GM23338 (cell line): Measurements from ENCODE around the gene RSPH4A. TPM values are rescaled to one million over a fixed set of nuclear protein-coding genes. Genes with fewer than 3 reads are reported as not detected.

Experiments used
- ATAC-seq: fragments of 200-7000 bp; cut with Tn5 transposase; 3 replicates; pipeline ENCODE4 v1.9.1; 2020
- DNase-seq: peaks from one replicate; pipeline ENCODE4 v3.0.0-alpha.2; 2015; ENCODE audit warnings: low spot score
- H2AFZ ChIP-seq: fragments of 200-600 bp; sonication (generic); 2 replicates; pipeline ENCODE4 v1.8.0; 2016; ENCODE audit warnings: antibody characterized with exemption, mild to moderate bottlenecking, moderate library complexity
- H3F3A ChIP-seq: fragments of 200-600 bp; sonication (generic); replicated peaks from 2 replicates; pipeline ENCODE4 v1.8.0; 2017; ENCODE audit warnings: antibody characterized with exemption, mixed run types, low read depth
- H3K27ac ChIP-seq: fragments of 200-600 bp; sonication (generic); 2 replicates; pipeline ENCODE4 v1.6.1; 2016; ENCODE audit warnings: low read depth
- H3K27me3 ChIP-seq: fragments of 200-600 bp; sonication (generic); 2 replicates; pipeline ENCODE4 v1.8.0; 2016; ENCODE audit warnings: mild to moderate bottlenecking, mixed run types, moderate library complexity; ENCODE audit not compliant: insufficient read depth
- H3K36me3 ChIP-seq: fragments of 200-600 bp; sonication (generic); 2 replicates; pipeline ENCODE4 v1.8.0; 2016; ENCODE audit warnings: mild to moderate bottlenecking; ENCODE audit not compliant: insufficient read depth
- H3K4me1 ChIP-seq: fragments of 200-600 bp; sonication (generic); 2 replicates; pipeline ENCODE4 v1.8.0; 2016; ENCODE audit warnings: mild to moderate bottlenecking, moderate library complexity; ENCODE audit not compliant: insufficient read depth
- H3K4me2 ChIP-seq: fragments of 200-600 bp; sonication (generic); 2 replicates; pipeline ENCODE4 v1.7.1; 2017; ENCODE audit warnings: mixed run types
- H3K4me3 ChIP-seq: fragments of 200-600 bp; sonication (generic); 2 replicates; pipeline ENCODE4 v1.6.1; 2016; ENCODE audit warnings: mixed run types
- H3K79me2 ChIP-seq: fragments of 200-600 bp; sonication (generic); replicated peaks from 2 replicates; pipeline ENCODE4 v1.8.0; 2017; ENCODE audit warnings: mild to moderate bottlenecking; ENCODE audit not compliant: insufficient read depth
- H3K9me2 ChIP-seq: fragments of 200-600 bp; sonication (generic); 2 replicates; pipeline ENCODE4 v1.8.0; 2017; ENCODE audit not compliant: insufficient read depth
- H4K20me1 ChIP-seq: fragments of 200-600 bp; sonication (generic); replicated peaks from 2 replicates; pipeline ENCODE4 v1.8.0; 2017; ENCODE audit warnings: mild to moderate bottlenecking; ENCODE audit not compliant: insufficient read depth
- H3K27ac Mint-ChIP-seq: 2 replicates; pipeline ENCODE4 v1.8.0; 2020; ENCODE audit warnings: inconsistent platforms, mild to moderate bottlenecking, moderate library complexity, mixed read lengths
- H3K27me3 Mint-ChIP-seq: 3 replicates; pipeline ENCODE4 v1.8.0; 2022; ENCODE audit warnings: low read depth, mild to moderate bottlenecking, moderate library complexity, mixed read lengths, inconsistent platforms; ENCODE audit not compliant: insufficient read depth, poor library complexity
- H3K36me3 Mint-ChIP-seq: 3 replicates; pipeline ENCODE4 v1.8.0; 2021; ENCODE audit warnings: low read depth, mild to moderate bottlenecking, inconsistent platforms, moderate library complexity, mixed read lengths
- H3K4me1 Mint-ChIP-seq: 3 replicates; pipeline ENCODE4 v1.8.0; 2020; ENCODE audit warnings: mild to moderate bottlenecking, inconsistent platforms, mixed read lengths
- H3K4me3 Mint-ChIP-seq: 3 replicates; pipeline ENCODE4 v1.8.0; 2021; ENCODE audit warnings: moderate library complexity, mild to moderate bottlenecking, inconsistent platforms, mixed read lengths
- H3K9me3 Mint-ChIP-seq: 3 replicates; pipeline ENCODE4 v1.8.0; 2020; ENCODE audit warnings: moderate library complexity, mild to moderate bottlenecking, inconsistent platforms, mixed read lengths
- CREB1 ChIP-seq: fragments of 250-450 bp; sonication (Bioruptor Pico); IDR thresholded peaks from 2 replicates; pipeline ENCODE4 v1.5.0; 2020; ENCODE audit warnings: low read depth, mild to moderate bottlenecking, moderate library complexity
- EZH2 ChIP-seq: fragments of 200-600 bp; sonication (generic); IDR thresholded peaks from one replicate; pipeline ENCODE4 v1.8.0; 2017; ENCODE audit warnings: antibody characterized with exemption, mild to moderate bottlenecking, low read depth; ENCODE audit not compliant: unreplicated experiment
- EZH2phosphoT487 ChIP-seq: fragments of 200-600 bp; sonication (generic); IDR thresholded peaks from one replicate; pipeline ENCODE4 v1.8.1; 2018; ENCODE audit warnings: antibody characterized with exemption; ENCODE audit not compliant: unreplicated experiment
- JUNB ChIP-seq: IDR thresholded peaks from one replicate; pipeline ENCODE4 v1.6.1; 2016; ENCODE audit warnings: antibody characterized with exemption; ENCODE audit not compliant: unreplicated experiment
- POLR2AphosphoS5 ChIP-seq: IDR thresholded peaks from 2 replicates; pipeline ENCODE4 v1.6.1; 2016; ENCODE audit warnings: antibody characterized with exemption, low read depth
- STAT1 ChIP-seq: IDR thresholded peaks from one replicate; pipeline ENCODE4 v1.6.1; 2016; ENCODE audit warnings: antibody characterized with exemption; ENCODE audit not compliant: unreplicated experiment
- ZNF331 ChIP-seq: fragments of 250-450 bp; sonication (Bioruptor Pico); IDR thresholded peaks from 2 replicates; pipeline ENCODE4 v1.5.0; 2020; ENCODE audit warnings: low read depth, mild to moderate bottlenecking, moderate library complexity
- polyA plus RNA-seq: library from polyadenylated mRNA; unstranded; fragments of >200 nt; fragmentation: Nextera tagmentation; extraction: Ambion mirVana; gene quantifications from 2 replicates; pipeline ENCODE4 v1.2.1, GENCODE V29; 2016
- total RNA-seq: library from RNA; depleted of rRNA; stranded (reverse); fragments of >200 nt; shearing (Covaris generic); gene quantifications from 2 replicates; pipeline ENCODE4 v1.2.3, GENCODE V29; 2014
- TF ChIP-seq, protein P1 (sequence below): fragments of 250-450 bp; sonication (Bioruptor Pico); IDR thresholded peaks from 2 replicates; pipeline ENCODE4 v1.5.0; 2020; ENCODE audit warnings: mild to moderate bottlenecking, moderate library complexity
- TF ChIP-seq, protein P2 (sequence below): IDR thresholded peaks from 2 replicates; pipeline ENCODE4 v1.6.1; 2016; ENCODE audit warnings: antibody characterized with exemption

Gene RSPH4A
- total and polyA plus RNA-seq, 2 experiments from 2014 or later = 0.52 to 1.0 TPM

DNA sequence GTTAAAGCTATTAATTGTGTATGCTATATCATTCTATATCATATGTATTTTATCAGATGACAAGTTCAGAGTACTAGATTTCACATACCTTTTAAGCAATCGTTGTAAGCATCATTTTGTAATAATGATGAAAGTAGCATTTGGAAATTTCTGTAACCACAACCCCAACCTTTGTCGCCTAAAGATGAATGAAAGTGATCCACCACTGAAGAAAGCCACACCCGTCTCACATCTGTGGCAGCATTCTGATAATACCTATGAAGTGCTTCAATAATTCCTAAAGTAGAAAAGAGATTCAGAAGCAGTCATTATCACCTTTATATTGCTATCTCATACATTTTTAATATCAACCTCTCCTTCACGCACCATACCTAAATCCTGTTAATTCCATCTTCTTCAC, 35.6 kb downstream of the RSPH4A start (continued):
- TF ChIP-seq, protein P1, sequence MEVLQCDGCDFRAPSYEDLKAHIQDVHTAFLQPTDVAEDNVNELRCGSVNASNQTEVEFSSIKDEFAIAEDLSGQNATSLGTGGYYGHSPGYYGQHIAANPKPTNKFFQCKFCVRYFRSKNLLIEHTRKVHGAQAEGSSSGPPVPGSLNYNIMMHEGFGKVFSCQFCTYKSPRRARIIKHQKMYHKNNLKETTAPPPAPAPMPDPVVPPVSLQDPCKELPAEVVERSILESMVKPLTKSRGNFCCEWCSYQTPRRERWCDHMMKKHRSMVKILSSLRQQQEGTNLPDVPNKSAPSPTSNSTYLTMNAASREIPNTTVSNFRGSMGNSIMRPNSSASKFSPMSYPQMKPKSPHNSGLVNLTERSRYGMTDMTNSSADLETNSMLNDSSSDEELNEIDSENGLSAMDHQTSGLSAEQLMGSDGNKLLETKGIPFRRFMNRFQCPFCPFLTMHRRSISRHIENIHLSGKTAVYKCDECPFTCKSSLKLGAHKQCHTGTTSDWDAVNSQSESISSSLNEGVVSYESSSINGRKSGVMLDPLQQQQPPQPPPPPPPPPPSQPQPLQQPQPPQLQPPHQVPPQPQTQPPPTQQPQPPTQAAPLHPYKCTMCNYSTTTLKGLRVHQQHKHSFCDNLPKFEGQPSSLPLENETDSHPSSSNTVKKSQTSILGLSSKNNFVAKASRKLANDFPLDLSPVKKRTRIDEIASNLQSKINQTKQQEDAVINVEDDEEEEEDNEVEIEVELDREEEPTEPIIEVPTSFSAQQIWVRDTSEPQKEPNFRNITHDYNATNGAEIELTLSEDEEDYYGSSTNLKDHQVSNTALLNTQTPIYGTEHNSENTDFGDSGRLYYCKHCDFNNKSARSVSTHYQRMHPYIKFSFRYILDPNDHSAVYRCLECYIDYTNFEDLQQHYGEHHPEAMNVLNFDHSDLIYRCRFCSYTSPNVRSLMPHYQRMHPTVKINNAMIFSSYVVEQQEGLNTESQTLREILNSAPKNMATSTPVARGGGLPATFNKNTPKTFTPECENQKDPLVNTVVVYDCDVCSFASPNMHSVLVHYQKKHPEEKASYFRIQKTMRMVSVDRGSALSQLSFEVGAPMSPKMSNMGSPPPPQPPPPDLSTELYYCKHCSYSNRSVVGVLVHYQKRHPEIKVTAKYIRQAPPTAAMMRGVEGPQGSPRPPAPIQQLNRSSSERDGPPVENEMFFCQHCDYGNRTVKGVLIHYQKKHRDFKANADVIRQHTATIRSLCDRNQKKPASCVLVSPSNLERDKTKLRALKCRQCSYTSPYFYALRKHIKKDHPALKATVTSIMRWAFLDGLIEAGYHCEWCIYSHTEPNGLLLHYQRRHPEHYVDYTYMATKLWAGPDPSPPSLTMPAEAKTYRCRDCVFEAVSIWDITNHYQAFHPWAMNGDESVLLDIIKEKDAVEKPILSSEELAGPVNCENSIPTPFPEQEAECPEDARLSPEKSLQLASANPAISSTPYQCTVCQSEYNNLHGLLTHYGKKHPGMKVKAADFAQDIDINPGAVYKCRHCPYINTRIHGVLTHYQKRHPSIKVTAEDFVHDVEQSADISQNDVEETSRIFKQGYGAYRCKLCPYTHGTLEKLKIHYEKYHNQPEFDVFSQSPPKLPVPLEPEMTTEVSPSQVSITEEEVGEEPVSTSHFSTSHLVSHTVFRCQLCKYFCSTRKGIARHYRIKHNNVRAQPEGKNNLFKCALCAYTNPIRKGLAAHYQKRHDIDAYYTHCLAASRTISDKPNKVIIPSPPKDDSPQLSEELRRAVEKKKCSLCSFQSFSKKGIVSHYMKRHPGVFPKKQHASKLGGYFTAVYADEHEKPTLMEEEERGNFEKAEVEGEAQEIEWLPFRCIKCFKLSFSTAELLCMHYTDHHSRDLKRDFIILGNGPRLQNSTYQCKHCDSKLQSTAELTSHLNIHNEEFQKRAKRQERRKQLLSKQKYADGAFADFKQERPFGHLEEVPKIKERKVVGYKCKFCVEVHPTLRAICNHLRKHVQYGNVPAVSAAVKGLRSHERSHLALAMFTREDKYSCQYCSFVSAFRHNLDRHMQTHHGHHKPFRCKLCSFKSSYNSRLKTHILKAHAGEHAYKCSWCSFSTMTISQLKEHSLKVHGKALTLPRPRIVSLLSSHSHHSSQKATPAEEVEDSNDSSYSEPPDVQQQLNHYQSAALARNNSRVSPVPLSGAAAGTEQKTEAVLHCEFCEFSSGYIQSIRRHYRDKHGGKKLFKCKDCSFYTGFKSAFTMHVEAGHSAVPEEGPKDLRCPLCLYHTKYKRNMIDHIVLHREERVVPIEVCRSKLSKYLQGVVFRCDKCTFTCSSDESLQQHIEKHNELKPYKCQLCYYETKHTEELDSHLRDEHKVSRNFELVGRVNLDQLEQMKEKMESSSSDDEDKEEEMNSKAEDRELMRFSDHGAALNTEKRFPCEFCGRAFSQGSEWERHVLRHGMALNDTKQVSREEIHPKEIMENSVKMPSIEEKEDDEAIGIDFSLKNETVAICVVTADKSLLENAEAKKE = no peak
- TF ChIP-seq STAT1 = no peak

DNA sequence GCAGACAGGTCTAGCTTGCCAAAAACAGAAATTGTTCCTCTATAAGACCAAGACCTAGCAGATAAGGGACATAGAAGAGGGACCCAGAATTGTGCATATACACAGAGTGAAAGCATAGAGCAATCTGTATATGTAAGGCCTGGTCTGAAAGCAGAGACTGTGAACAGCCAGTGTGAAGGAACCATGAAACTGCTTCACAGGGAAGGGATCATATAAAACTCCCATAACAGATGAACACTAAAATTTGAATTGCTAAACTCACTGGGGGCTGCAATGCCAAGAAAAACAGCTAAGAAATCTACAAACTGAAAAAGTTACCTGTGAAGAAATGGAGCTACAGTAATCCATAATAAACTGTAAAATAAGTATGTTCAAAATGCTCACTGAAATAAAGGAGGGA, 45.3 kb downstream of the RSPH4A start:
- Mint-ChIP-seq H3K4me3 (no peak overlapping the region), H3K27ac (0 out of 2 replicates have a peak overlapping the region, but pooled peaks have one; percentile 21)
- peaks cover 70% of the 10 kb centered on the region for H3K79me2 ChIP-seq
- no peak for TF ChIP-seq JUNB
- TF ChIP-seq, protein P1 = no peak
- TF ChIP-seq ZNF331 = no peak
- no peak for TF ChIP-seq EZH2phosphoT487
- TF ChIP-seq, protein P2, sequence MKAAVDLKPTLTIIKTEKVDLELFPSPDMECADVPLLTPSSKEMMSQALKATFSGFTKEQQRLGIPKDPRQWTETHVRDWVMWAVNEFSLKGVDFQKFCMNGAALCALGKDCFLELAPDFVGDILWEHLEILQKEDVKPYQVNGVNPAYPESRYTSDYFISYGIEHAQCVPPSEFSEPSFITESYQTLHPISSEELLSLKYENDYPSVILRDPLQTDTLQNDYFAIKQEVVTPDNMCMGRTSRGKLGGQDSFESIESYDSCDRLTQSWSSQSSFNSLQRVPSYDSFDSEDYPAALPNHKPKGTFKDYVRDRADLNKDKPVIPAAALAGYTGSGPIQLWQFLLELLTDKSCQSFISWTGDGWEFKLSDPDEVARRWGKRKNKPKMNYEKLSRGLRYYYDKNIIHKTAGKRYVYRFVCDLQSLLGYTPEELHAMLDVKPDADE = no peak
- no peak for TF ChIP-seq CREB1 (CRISPR knock-in tag)
- no peak for TF ChIP-seq POLR2AphosphoS5
- TF ChIP-seq EZH2 = no peak

More for the DNA sequence above, 45.3 kb downstream of the RSPH4A start:
- H2AFZ ChIP-seq = no peak overlapping the region
- H3K4me1 Mint-ChIP-seq = peaks cover 9% of the 10 kb centered on the region; the same call in 2 of the 3 replicates
- no peak overlapping the region for H3K4me2 ChIP-seq
- peaks cover 7% of the 10 kb centered on the region; the same call in 1 of the 2 replicates for H3K36me3 ChIP-seq
- H4K20me1 ChIP-seq = peaks cover 12% of the 10 kb centered on the region; the same call in 1 of the 2 replicates
- H3K27me3 Mint-ChIP-seq = no peaks in the 10 kb centered on the region
- H3K36me3 Mint-ChIP-seq = peaks cover 5% of the 10 kb centered on the region; the same call in 2 of the 3 replicates
- H3K4me3 ChIP-seq = no peak overlapping the region
- no peaks in the 10 kb centered on the region for H3K9me3 Mint-ChIP-seq
- 0 out of 2 replicates have a peak, but pooled peaks cover under 1% of the 10 kb centered on the region for H3K4me1 ChIP-seq
- H3K27ac ChIP-seq = no peak overlapping the region
- no peak for ATAC-seq
- H3K27me3 ChIP-seq = no peaks in the 10 kb centered on the region
- H3F3A ChIP-seq = no peaks in the 10 kb centered on the region
- no peaks in the 10 kb centered on the region for H3K9me2 ChIP-seq
- no peak for DNase-seq
